ENCODE data around the gene APOC3. TPM values are rescaled to one million over a fixed set of nuclear protein-coding genes. Genes with fewer than 3 reads are reported as not detected.

Gene APOC3
- not detected in 5 replicates for total RNA-seq (2022; extraction: Qiagen RNA extraction; ENCODE audit: low read depth)

DNA sequence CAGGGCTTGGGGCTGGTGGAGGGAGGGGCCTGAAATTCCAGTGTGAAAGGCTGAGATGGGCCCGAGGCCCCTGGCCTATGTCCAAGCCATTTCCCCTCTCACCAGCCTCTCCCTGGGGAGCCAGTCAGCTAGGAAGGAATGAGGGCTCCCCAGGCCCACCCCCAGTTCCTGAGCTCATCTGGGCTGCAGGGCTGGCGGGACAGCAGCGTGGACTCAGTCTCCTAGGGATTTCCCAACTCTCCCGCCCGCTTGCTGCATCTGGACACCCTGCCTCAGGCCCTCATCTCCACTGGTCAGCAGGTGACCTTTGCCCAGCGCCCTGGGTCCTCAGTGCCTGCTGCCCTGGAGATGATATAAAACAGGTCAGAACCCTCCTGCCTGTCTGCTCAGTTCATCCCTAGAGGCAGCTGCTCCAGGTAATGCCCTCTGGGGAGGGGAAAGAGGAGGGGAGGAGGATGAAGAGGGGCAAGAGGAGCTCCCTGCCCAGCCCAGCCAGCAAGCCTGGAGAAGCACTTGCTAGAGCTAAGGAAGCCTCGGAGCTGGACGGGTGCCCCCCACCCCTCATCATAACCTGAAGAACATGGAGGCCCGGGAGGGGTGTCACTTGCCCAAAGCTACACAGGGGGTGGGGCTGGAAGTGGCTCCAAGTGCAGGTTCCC lies at the start of gene APOC3:
TSS of gene APOC3 (plus strand) at position 383 of the 659 bp plus-strand sequence. CDS start 676 bp downstream, outside the sequence.

GRCh38 chr11:116787786-116788486 lies 41.8 kb upstream of the APOC3 start, which contains the start of gene ZPR1:
Gene ZPR1, minus strand, starts transcription at chr11:116788023. Its CDS starts 33 bp downstream, at chr11:116787990.

DNA sequence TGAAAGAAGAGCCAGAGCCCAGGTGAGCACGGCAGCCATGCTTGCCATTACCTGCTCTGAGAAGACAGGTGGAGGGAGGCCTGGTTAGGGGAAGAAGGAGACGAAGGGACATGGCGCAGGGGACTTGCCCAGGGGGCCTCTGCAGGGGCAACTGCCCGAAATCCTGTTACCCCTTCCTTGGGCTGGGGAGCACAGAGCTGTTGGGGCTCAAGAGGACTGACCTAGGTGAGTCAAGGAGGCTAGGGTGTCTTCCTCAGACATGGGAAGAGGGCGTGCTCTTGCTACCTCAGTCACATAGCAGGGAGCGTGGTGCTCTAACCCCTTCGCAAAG lies 37.9 kb upstream of the APOC3 start, which contains the start of gene APOA5:
TSS of gene APOA5 (minus strand) at position 67 of the 331 bp plus-strand sequence. CDS start at position 48, 19 bp downstream.

DNA sequence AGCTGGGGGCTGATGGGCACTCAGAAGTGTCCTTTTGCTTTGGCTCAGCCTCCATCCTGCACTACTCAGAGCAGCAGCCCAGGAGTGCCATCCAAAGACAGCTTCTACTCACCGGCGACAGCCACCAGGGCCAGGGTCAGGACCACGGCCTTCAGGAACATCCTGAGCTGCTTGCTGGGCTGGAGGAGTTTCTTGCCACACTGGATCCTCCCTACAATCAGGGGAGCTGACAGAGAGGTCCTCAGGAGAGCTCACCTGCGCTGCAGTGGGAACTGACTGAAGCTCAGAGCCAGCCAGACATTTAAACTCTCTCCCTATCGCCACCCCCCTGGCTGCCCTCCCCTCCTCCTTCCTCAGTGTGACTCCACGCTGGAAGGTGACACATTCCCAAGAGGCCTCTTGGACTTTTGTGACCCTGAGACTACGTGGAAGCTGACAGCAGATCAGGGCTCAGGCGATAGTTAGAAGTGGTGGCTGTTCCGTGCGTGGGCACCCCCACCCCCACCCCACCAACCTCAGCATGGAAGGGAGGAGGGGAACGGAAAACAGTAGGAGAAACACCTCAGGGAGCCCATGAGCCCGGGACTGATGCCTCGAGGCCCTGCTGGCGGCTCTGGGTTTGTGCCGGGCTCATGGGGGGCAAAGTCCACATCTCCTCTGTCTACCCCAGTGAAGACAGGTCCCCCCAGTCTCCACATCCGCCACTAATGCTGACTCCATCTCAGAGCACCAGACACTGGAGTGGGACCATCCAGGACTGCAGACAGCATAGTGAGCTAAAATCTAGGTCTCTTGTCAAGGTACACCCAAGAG lies 6.5 kb upstream of the APOC3 start, which contains the start of gene APOA4:
TSS of gene APOA4 (minus strand) at position 274 of the 813 bp plus-strand sequence. CDS start at position 161, 113 bp downstream.

GRCh38 chr11:116837231-116838091 lies 7.8 kb downstream of the APOC3 start, which contains the start of gene APOA1:
Gene APOA1, minus strand, starts transcription at chr11:116837622. Its CDS starts 235 bp downstream, at chr11:116837387.

Other genes with a start within 250 kb of the APOC3 start
- gene BUD13, start 56.9 kb upstream of the APOC3 start, total RNA-seq (2022; extraction: Qiagen RNA extraction; ENCODE audit: low read depth): 10.5 to 13.5 TPM (median 11.7 TPM) in 5 replicates
- gene ZPR1, start 41.9 kb upstream of the APOC3 start, total RNA-seq (2022; extraction: Qiagen RNA extraction; ENCODE audit: low read depth): 51.3 to 65.0 TPM (median 56.8 TPM) in 5 replicates
- gene APOA5, start 38.0 kb upstream of the APOC3 start, total RNA-seq (2022; extraction: Qiagen RNA extraction; ENCODE audit: low read depth): not detected in 5 replicates
- gene APOA4, start 6.6 kb upstream of the APOC3 start, total RNA-seq (2022; extraction: Qiagen RNA extraction; ENCODE audit: low read depth): not detected in 5 replicates
- gene APOA1, start 7.7 kb downstream of the APOC3 start, total RNA-seq (2022; extraction: Qiagen RNA extraction; ENCODE audit: low read depth): 0.10 to 1.3 TPM (median 0.25 TPM) in 5 replicates

All from A549 treated with RU486 at 1 μM for 4 hours (cell line).